HEK293 (cell line): ENCODE measurements around the gene CDCA4.

Source experiments
- BCL11B ChIP-seq: fragments of 450-650 bp; formaldehyde crosslinking; IDR thresholded peaks from 2 replicates; pipeline ENCODE4 v1.5.1; 2016; ENCODE audit warnings: low read depth, missing biosample characterization, missing genetic modification characterization
- EGR2 ChIP-seq: fragments of 450-650 bp; formaldehyde crosslinking; IDR thresholded peaks from 2 replicates; pipeline ENCODE4 v1.5.1; 2016; ENCODE audit warnings: low read depth, missing biosample characterization, missing genetic modification characterization
- FEZF1 ChIP-seq: fragments of 450-650 bp; formaldehyde crosslinking; IDR thresholded peaks from 2 replicates; pipeline ENCODE4 v1.5.1; 2016; ENCODE audit warnings: missing biosample characterization, missing genetic modification characterization
- GLI4 ChIP-seq: fragments of 450-650 bp; formaldehyde crosslinking; IDR thresholded peaks from 2 replicates; pipeline ENCODE4 v1.5.1; 2016; ENCODE audit warnings: missing biosample characterization, missing genetic modification characterization
- GLIS1 ChIP-seq: fragments of 450-650 bp; formaldehyde crosslinking; IDR thresholded peaks from 2 replicates; pipeline ENCODE4 v1.5.1; 2016; ENCODE audit warnings: missing biosample characterization, missing genetic modification characterization
- KLF7 ChIP-seq: fragments of 450-650 bp; formaldehyde crosslinking; IDR thresholded peaks from 2 replicates; pipeline ENCODE4 v1.5.1; 2016; ENCODE audit warnings: missing biosample characterization, missing genetic modification characterization, borderline replicate concordance
- SP2 ChIP-seq: fragments of 450-650 bp; formaldehyde crosslinking; IDR thresholded peaks from 2 replicates; pipeline ENCODE4 v1.5.1; 2016; ENCODE audit warnings: missing biosample characterization, missing genetic modification characterization
- WT1 ChIP-seq: fragments of 450-650 bp; formaldehyde crosslinking; IDR thresholded peaks from 2 replicates; pipeline ENCODE4 v1.5.1; 2016; ENCODE audit warnings: missing biosample characterization, missing genetic modification characterization
- YY2 ChIP-seq: fragments of 450-650 bp; formaldehyde crosslinking; IDR thresholded peaks from 2 replicates; pipeline ENCODE4 v1.5.1; 2016; ENCODE audit warnings: missing biosample characterization, missing genetic modification characterization
- ZBTB1 ChIP-seq: fragments of 450-650 bp; formaldehyde crosslinking; IDR thresholded peaks from 2 replicates; pipeline ENCODE4 v1.5.1; 2016; ENCODE audit warnings: missing biosample characterization, missing genetic modification characterization
- ZBTB17 ChIP-seq: fragments of 450-650 bp; formaldehyde crosslinking; IDR thresholded peaks from 2 replicates; pipeline ENCODE4 v1.5.1; 2016; ENCODE audit warnings: missing biosample characterization, missing genetic modification characterization
- ZBTB20 ChIP-seq: fragments of 450-650 bp; formaldehyde crosslinking; IDR thresholded peaks from 2 replicates; pipeline ENCODE4 v1.5.1; 2016; ENCODE audit warnings: missing biosample characterization, missing genetic modification characterization
- ZNF132 ChIP-seq: fragments of 450-650 bp; formaldehyde crosslinking; IDR thresholded peaks from 2 replicates; pipeline ENCODE4 v1.5.1; 2017; ENCODE audit warnings: missing biosample characterization, missing genetic modification characterization, borderline replicate concordance
- ZNF133 ChIP-seq: fragments of 450-650 bp; formaldehyde crosslinking; IDR thresholded peaks from 2 replicates; pipeline ENCODE4 v1.5.1; 2016; ENCODE audit warnings: missing biosample characterization, missing genetic modification characterization
- ZNF214 ChIP-seq: fragments of 450-650 bp; formaldehyde crosslinking; IDR thresholded peaks from 2 replicates; pipeline ENCODE4 v1.5.1; 2017; ENCODE audit warnings: missing biosample characterization, mild to moderate bottlenecking, missing genetic modification characterization, borderline replicate concordance
- ZNF266 ChIP-seq: fragments of 450-650 bp; formaldehyde crosslinking; IDR thresholded peaks from 2 replicates; pipeline ENCODE4 v1.5.1; 2016; ENCODE audit warnings: missing biosample characterization, missing genetic modification characterization, low read depth
- ZNF404 ChIP-seq: fragments of 450-650 bp; formaldehyde crosslinking; IDR thresholded peaks from 2 replicates; pipeline ENCODE4 v1.5.1; 2017; ENCODE audit warnings: missing biosample characterization, missing genetic modification characterization
- ZNF530 ChIP-seq: fragments of 450-650 bp; formaldehyde crosslinking; IDR thresholded peaks from 2 replicates; pipeline ENCODE4 v1.5.1; 2016; ENCODE audit warnings: low read depth, missing biosample characterization, missing genetic modification characterization
- ZNF660 ChIP-seq: fragments of 450-650 bp; IDR thresholded peaks from 2 replicates; pipeline ENCODE4 v1.5.1; 2018; ENCODE audit warnings: missing biosample characterization, mild to moderate bottlenecking, missing genetic modification characterization
- ZNF670 ChIP-seq: fragments of 450-650 bp; formaldehyde crosslinking; IDR thresholded peaks from 2 replicates; pipeline ENCODE4 v1.5.1; 2016; ENCODE audit warnings: missing biosample characterization, missing genetic modification characterization, low read depth
- ZNF677 ChIP-seq: fragments of 450-650 bp; IDR thresholded peaks from 2 replicates; pipeline ENCODE4 v1.5.0; 2018; ENCODE audit warnings: missing biosample characterization, mild to moderate bottlenecking, missing genetic modification characterization, moderate library complexity
- ZNF701 ChIP-seq: fragments of 450-650 bp; formaldehyde crosslinking; IDR thresholded peaks from 2 replicates; pipeline ENCODE4 v1.5.1; 2016; ENCODE audit warnings: missing biosample characterization, missing genetic modification characterization
- TF ChIP-seq, protein P1 (sequence below): fragments of 450-650 bp; formaldehyde crosslinking; IDR thresholded peaks from 2 replicates; pipeline ENCODE4 v1.5.1; 2016; ENCODE audit warnings: missing biosample characterization, missing genetic modification characterization
- TF ChIP-seq, protein P2 (sequence below): fragments of 450-650 bp; formaldehyde crosslinking; IDR thresholded peaks from 2 replicates; pipeline ENCODE4 v1.5.1; 2016; ENCODE audit warnings: missing biosample characterization, missing genetic modification characterization
- TF ChIP-seq, protein P3 (sequence below): fragments of 450-650 bp; formaldehyde crosslinking; IDR thresholded peaks from 2 replicates; pipeline ENCODE4 v1.5.1; 2016; ENCODE audit warnings: missing biosample characterization, missing genetic modification characterization, low read depth
- TF ChIP-seq, protein P4 (sequence below): fragments of 450-650 bp; formaldehyde crosslinking; IDR thresholded peaks from 2 replicates; pipeline ENCODE4 v1.5.1; 2016; ENCODE audit warnings: missing biosample characterization, missing genetic modification characterization
- TF ChIP-seq, protein P5 (sequence below): fragments of 450-650 bp; formaldehyde crosslinking; IDR thresholded peaks from 2 replicates; pipeline ENCODE4 v1.5.1; 2016; ENCODE audit warnings: missing biosample characterization, missing genetic modification characterization
- TF ChIP-seq, protein P6 (sequence below): fragments of 450-650 bp; formaldehyde crosslinking; IDR thresholded peaks from 2 replicates; pipeline ENCODE4 v1.5.1; 2017; ENCODE audit warnings: missing biosample characterization, missing genetic modification characterization
- TF ChIP-seq, protein P7 (sequence below): fragments of 450-650 bp; formaldehyde crosslinking; IDR thresholded peaks from 2 replicates; pipeline ENCODE4 v1.5.1; 2017; ENCODE audit warnings: missing biosample characterization, missing genetic modification characterization

Gene CDCA4

DNA sequence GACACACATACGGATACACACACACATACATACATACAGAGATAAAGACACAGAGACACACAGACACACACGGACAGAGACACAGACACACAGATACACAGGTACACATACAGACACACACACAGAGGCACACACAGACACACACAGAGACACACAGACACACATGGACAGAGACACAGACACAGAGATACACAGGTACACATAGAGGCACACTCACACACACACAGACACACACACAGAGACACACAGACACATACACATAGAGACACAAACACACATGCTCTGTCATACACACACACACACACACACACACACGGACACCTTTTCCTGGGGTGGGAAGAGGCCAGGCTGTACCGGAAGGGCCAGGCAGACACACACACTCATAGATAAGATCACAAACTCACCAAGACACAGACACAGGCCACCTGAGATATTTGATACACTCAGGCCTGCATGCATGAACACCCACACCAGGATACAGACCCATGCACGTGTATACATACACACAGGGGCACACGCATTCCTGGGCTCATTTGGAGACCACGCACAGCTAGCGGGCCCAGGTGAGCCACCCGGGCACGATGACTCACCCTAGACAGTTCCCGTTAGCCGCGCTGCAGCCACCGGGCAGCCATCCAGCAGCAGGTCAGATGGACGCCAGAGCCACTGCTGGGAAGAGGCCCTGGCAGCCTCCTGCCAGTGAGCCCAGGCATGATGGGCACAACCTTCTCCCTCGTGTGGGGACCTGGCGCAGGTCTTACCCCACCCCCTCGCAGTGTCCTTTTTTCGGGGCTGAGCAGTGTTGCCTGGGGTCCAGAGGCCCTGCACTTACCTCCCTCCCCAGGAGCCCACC lies 40.9 kb downstream of the CDCA4 start (continued):
- TF ChIP-seq, protein P1, sequence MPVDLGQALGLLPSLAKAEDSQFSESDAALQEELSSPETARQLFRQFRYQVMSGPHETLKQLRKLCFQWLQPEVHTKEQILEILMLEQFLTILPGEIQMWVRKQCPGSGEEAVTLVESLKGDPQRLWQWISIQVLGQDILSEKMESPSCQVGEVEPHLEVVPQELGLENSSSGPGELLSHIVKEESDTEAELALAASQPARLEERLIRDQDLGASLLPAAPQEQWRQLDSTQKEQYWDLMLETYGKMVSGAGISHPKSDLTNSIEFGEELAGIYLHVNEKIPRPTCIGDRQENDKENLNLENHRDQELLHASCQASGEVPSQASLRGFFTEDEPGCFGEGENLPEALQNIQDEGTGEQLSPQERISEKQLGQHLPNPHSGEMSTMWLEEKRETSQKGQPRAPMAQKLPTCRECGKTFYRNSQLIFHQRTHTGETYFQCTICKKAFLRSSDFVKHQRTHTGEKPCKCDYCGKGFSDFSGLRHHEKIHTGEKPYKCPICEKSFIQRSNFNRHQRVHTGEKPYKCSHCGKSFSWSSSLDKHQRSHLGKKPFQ (tag by site-specific recombination), result no peak
- TF ChIP-seq YY2, result peak; percentile 53; the same call in 1 of the 2 replicates
- 0 out of 2 replicates have a peak, but pooled peaks have one; percentile 36 for TF ChIP-seq GLI4 (tag by site-specific recombination)
- TF ChIP-seq, protein P2, sequence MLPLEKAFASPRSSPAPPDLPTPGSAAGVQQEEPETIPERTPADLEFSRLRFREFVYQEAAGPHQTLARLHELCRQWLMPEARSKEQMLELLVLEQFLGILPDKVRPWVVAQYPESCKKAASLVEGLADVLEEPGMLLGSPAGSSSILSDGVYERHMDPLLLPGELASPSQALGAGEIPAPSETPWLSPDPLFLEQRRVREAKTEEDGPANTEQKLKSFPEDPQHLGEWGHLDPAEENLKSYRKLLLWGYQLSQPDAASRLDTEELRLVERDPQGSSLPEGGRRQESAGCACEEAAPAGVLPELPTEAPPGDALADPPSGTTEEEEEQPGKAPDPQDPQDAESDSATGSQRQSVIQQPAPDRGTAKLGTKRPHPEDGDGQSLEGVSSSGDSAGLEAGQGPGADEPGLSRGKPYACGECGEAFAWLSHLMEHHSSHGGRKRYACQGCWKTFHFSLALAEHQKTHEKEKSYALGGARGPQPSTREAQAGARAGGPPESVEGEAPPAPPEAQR (tag by site-specific recombination), result peak; percentile 76; the same call in 1 of the 2 replicates
- TF ChIP-seq, protein P3, sequence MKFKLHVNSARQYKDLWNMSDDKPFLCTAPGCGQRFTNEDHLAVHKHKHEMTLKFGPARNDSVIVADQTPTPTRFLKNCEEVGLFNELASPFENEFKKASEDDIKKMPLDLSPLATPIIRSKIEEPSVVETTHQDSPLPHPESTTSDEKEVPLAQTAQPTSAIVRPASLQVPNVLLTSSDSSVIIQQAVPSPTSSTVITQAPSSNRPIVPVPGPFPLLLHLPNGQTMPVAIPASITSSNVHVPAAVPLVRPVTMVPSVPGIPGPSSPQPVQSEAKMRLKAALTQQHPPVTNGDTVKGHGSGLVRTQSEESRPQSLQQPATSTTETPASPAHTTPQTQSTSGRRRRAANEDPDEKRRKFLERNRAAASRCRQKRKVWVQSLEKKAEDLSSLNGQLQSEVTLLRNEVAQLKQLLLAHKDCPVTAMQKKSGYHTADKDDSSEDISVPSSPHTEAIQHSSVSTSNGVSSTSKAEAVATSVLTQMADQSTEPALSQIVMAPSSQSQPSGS (tag by site-specific recombination), result no peak
- TF ChIP-seq, protein P4, sequence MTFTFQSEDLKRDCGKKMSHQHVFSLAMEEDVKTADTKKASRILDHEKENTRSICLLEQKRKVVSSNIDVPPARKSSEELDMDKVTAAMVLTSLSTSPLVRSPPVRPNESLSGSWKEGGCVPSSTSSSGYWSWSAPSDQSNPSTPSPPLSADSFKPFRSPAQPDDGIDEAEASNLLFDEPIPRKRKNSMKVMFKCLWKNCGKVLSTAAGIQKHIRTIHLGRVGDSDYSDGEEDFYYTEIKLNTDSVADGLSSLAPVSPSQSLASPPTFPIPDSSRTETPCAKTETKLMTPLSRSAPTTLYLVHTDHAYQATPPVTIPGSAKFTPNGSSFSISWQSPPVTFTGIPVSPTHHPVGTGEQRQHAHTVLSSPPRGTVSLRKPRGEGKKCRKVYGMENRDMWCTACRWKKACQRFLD (tag by site-specific recombination), result no peak
- TF ChIP-seq ZNF133, result peak; percentile 23; the same call in 1 of the 2 replicates
- peak; percentile 34; the same call in 1 of the 2 replicates for TF ChIP-seq ZBTB17 (tag by site-specific recombination)
- TF ChIP-seq ZNF404 (tag by site-specific recombination), result no peak
- no peak for TF ChIP-seq ZNF530 (tag by site-specific recombination)
- TF ChIP-seq ZNF266 (tag by site-specific recombination), result peak; percentile 63; the same call in 1 of the 2 replicates
- TF ChIP-seq, protein P5, sequence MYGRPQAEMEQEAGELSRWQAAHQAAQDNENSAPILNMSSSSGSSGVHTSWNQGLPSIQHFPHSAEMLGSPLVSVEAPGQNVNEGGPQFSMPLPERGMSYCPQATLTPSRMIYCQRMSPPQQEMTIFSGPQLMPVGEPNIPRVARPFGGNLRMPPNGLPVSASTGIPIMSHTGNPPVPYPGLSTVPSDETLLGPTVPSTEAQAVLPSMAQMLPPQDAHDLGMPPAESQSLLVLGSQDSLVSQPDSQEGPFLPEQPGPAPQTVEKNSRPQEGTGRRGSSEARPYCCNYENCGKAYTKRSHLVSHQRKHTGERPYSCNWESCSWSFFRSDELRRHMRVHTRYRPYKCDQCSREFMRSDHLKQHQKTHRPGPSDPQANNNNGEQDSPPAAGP (tag by site-specific recombination), result 0 out of 2 replicates have a peak, but pooled peaks have one; percentile 27
- no peak for TF ChIP-seq ZNF132 (tag by site-specific recombination)
- no peak for TF ChIP-seq ZNF677 (tag by site-specific recombination)
- no peak for TF ChIP-seq FEZF1 (tag by site-specific recombination)
- TF ChIP-seq, protein P6, sequence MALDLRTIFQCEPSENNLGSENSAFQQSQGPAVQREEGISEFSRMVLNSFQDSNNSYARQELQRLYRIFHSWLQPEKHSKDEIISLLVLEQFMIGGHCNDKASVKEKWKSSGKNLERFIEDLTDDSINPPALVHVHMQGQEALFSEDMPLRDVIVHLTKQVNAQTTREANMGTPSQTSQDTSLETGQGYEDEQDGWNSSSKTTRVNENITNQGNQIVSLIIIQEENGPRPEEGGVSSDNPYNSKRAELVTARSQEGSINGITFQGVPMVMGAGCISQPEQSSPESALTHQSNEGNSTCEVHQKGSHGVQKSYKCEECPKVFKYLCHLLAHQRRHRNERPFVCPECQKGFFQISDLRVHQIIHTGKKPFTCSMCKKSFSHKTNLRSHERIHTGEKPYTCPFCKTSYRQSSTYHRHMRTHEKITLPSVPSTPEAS (tag by site-specific recombination), result peak; percentile 96
- TF ChIP-seq ZBTB1 (tag by site-specific recombination), result peak; percentile 33; the same call in 1 of the 2 replicates
- TF ChIP-seq, protein P7, sequence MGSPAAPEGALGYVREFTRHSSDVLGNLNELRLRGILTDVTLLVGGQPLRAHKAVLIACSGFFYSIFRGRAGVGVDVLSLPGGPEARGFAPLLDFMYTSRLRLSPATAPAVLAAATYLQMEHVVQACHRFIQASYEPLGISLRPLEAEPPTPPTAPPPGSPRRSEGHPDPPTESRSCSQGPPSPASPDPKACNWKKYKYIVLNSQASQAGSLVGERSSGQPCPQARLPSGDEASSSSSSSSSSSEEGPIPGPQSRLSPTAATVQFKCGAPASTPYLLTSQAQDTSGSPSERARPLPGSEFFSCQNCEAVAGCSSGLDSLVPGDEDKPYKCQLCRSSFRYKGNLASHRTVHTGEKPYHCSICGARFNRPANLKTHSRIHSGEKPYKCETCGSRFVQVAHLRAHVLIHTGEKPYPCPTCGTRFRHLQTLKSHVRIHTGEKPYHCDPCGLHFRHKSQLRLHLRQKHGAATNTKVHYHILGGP (tag by site-specific recombination), result no peak
- TF ChIP-seq SP2 (tag by site-specific recombination), result no peak
- no peak for TF ChIP-seq ZNF660
- TF ChIP-seq ZNF670 (tag by site-specific recombination), result no peak
- TF ChIP-seq ZBTB20 (tag by site-specific recombination), result peak; percentile 70
- TF ChIP-seq WT1, result no peak
- TF ChIP-seq BCL11B (tag by site-specific recombination), result 0 out of 2 replicates have a peak, but pooled peaks have one; percentile 8
- no peak for TF ChIP-seq KLF7 (tag by site-specific recombination)
- no peak for TF ChIP-seq ZNF214 (tag by site-specific recombination)
- peak; percentile 12; the same call in 1 of the 2 replicates for TF ChIP-seq GLIS1 (tag by site-specific recombination)
- no peak for TF ChIP-seq ZNF701
- no peak; the same call in 1 of the 2 replicates for TF ChIP-seq EGR2
